Liver (tissue), 3 donors: ENCODE data around the gene KRT8.

Experiments used
- CTCF ChIP-seq: fragments of 150-350 bp; IDR thresholded peaks from 2 replicates; pipeline ENCODE4 v1.5.1; 2017; ENCODE audit warnings: improper control_type of control experiment, low read depth, low read length; ENCODE audit not compliant: missing input control
- FOXA1 ChIP-seq: IDR thresholded peaks from 2 replicates; pipeline ENCODE4 v1.6.1; 2016; ENCODE audit warnings: antibody characterized with exemption
- FOXA2 ChIP-seq: IDR thresholded peaks from 2 replicates; pipeline ENCODE4 v1.6.1; 2016; ENCODE audit warnings: antibody characterized with exemption
- HNF4A ChIP-seq, 2 donors: conservative IDR thresholded peaks; 2 replicates each; pipeline ENCODE4 v1.6.1; 2016; ENCODE audit warnings: antibody characterized with exemption in 2 of 2, mild to moderate bottlenecking in 2 of 2
- MAX ChIP-seq: IDR thresholded peaks from 2 replicates; pipeline ENCODE4 v1.6.1; 2016; ENCODE audit warnings: antibody characterized with exemption
- RAD21 ChIP-seq, 2 donors: IDR thresholded peaks; 2 replicates each; pipeline ENCODE4 v1.6.1; 2016; ENCODE audit warnings: antibody characterized with exemption in 2 of 2, mild to moderate bottlenecking in 2 of 2
- RXRA ChIP-seq, 2 donors: IDR thresholded peaks; 2 replicates each; pipeline ENCODE4 v1.6.1; 2017 to 2018; ENCODE audit warnings: antibody characterized with exemption in 2 of 2, mild to moderate bottlenecking in 1 of 2
- SP1 ChIP-seq: IDR thresholded peaks from 2 replicates; pipeline ENCODE4 v1.6.1; 2018; ENCODE audit warnings: antibody characterized with exemption, mild to moderate bottlenecking
- TAF1 ChIP-seq: conservative IDR thresholded peaks from 2 replicates; pipeline ENCODE4 v1.6.1; 2016; ENCODE audit warnings: antibody characterized with exemption, mild to moderate bottlenecking
- YY1 ChIP-seq: IDR thresholded peaks from 2 replicates; pipeline ENCODE4 v1.6.1; 2016; ENCODE audit warnings: antibody characterized with exemption, mild to moderate bottlenecking
- TF ChIP-seq, protein P1 (sequence below): IDR thresholded peaks from 2 replicates; pipeline ENCODE4 v1.6.1; 2016; ENCODE audit warnings: antibody characterized with exemption
- donor health status: healthy.
- donor health status: healthy.

DNA sequence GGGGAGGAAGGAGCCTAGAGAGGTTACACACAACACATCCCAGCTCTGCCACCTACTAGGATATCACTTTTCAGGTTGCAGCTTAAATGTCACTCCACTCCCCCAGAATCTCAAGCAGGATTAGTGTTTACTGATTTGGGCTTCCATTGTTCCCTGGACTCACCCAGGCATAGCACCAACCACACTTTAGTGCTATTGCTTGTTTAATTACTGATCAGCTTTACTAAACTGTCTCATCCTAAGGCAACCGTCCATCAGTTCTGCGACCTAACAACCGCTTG is 38.0 kb upstream of the KRT8 start:
- TF ChIP-seq CTCF, result no peak
- no peak for TF ChIP-seq RXRA (IDR thresholded peaks at IDR 0.05)
- no peak for TF ChIP-seq FOXA1
- no peak for TF ChIP-seq MAX
- TF ChIP-seq TAF1, result no peak
- no peak for TF ChIP-seq HNF4A (conservative IDR thresholded peaks at IDR 0.05)
- no peak for TF ChIP-seq SP1
- TF ChIP-seq FOXA2, result no peak
- TF ChIP-seq, protein P1, sequence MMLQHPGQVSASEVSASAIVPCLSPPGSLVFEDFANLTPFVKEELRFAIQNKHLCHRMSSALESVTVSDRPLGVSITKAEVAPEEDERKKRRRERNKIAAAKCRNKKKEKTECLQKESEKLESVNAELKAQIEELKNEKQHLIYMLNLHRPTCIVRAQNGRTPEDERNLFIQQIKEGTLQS, result no peak
- TF ChIP-seq YY1, result no peak
- TF ChIP-seq RAD21 (IDR thresholded peaks at IDR 0.05), result no peak
